Measurements from ENCODE around the gene GOLM1.

GRCh38 chr9:86022687-86023266, 76.6 kb downstream of the GOLM1 start:
- TF ChIP-seq, protein P1, sequence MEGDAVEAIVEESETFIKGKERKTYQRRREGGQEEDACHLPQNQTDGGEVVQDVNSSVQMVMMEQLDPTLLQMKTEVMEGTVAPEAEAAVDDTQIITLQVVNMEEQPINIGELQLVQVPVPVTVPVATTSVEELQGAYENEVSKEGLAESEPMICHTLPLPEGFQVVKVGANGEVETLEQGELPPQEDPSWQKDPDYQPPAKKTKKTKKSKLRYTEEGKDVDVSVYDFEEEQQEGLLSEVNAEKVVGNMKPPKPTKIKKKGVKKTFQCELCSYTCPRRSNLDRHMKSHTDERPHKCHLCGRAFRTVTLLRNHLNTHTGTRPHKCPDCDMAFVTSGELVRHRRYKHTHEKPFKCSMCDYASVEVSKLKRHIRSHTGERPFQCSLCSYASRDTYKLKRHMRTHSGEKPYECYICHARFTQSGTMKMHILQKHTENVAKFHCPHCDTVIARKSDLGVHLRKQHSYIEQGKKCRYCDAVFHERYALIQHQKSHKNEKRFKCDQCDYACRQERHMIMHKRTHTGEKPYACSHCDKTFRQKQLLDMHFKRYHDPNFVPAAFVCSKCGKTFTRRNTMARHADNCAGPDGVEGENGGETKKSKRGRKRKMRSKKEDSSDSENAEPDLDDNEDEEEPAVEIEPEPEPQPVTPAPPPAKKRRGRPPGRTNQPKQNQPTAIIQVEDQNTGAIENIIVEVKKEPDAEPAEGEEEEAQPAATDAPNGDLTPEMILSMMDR (tag by site-specific recombination; IDR thresholded peaks at IDR 0.05): no peak
- TF ChIP-seq, protein P2, sequence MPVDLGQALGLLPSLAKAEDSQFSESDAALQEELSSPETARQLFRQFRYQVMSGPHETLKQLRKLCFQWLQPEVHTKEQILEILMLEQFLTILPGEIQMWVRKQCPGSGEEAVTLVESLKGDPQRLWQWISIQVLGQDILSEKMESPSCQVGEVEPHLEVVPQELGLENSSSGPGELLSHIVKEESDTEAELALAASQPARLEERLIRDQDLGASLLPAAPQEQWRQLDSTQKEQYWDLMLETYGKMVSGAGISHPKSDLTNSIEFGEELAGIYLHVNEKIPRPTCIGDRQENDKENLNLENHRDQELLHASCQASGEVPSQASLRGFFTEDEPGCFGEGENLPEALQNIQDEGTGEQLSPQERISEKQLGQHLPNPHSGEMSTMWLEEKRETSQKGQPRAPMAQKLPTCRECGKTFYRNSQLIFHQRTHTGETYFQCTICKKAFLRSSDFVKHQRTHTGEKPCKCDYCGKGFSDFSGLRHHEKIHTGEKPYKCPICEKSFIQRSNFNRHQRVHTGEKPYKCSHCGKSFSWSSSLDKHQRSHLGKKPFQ (tag by site-specific recombination; IDR thresholded peaks at IDR 0.05): no peak
- TF ChIP-seq ZBTB21 (tag by site-specific recombination; IDR thresholded peaks at IDR 0.05): no peak
- TF ChIP-seq, protein P3, sequence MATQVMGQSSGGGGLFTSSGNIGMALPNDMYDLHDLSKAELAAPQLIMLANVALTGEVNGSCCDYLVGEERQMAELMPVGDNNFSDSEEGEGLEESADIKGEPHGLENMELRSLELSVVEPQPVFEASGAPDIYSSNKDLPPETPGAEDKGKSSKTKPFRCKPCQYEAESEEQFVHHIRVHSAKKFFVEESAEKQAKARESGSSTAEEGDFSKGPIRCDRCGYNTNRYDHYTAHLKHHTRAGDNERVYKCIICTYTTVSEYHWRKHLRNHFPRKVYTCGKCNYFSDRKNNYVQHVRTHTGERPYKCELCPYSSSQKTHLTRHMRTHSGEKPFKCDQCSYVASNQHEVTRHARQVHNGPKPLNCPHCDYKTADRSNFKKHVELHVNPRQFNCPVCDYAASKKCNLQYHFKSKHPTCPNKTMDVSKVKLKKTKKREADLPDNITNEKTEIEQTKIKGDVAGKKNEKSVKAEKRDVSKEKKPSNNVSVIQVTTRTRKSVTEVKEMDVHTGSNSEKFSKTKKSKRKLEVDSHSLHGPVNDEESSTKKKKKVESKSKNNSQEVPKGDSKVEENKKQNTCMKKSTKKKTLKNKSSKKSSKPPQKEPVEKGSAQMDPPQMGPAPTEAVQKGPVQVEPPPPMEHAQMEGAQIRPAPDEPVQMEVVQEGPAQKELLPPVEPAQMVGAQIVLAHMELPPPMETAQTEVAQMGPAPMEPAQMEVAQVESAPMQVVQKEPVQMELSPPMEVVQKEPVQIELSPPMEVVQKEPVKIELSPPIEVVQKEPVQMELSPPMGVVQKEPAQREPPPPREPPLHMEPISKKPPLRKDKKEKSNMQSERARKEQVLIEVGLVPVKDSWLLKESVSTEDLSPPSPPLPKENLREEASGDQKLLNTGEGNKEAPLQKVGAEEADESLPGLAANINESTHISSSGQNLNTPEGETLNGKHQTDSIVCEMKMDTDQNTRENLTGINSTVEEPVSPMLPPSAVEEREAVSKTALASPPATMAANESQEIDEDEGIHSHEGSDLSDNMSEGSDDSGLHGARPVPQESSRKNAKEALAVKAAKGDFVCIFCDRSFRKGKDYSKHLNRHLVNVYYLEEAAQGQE (tag by site-specific recombination; IDR thresholded peaks at IDR 0.05): no peak
- no peak for TF ChIP-seq ZBTB49 (tag by site-specific recombination; IDR thresholded peaks at IDR 0.05; ENCODE audit: low read depth)
- no peak for TF ChIP-seq ZNF404 (tag by site-specific recombination; IDR thresholded peaks at IDR 0.05)
- TF ChIP-seq YY1 (tag by site-specific recombination; IDR thresholded peaks at IDR 0.05): no peak
- no peak for TF ChIP-seq ZNF24 (tag by site-specific recombination; IDR thresholded peaks at IDR 0.05)
- TF ChIP-seq, protein P4, sequence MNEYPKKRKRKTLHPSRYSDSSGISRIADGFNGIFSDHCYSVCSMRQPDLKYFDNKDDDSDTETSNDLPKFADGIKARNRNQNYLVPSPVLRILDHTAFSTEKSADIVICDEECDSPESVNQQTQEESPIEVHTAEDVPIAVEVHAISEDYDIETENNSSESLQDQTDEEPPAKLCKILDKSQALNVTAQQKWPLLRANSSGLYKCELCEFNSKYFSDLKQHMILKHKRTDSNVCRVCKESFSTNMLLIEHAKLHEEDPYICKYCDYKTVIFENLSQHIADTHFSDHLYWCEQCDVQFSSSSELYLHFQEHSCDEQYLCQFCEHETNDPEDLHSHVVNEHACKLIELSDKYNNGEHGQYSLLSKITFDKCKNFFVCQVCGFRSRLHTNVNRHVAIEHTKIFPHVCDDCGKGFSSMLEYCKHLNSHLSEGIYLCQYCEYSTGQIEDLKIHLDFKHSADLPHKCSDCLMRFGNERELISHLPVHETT (tag by site-specific recombination; IDR thresholded peaks at IDR 0.05): no peak
- TF ChIP-seq HOXC10 (CRISPR knock-in tag; IDR thresholded peaks at IDR 0.05): no peak
- no peak for TF ChIP-seq ZBTB7A (tag by site-specific recombination; IDR thresholded peaks at IDR 0.05; ENCODE audit: low read depth)
- TF ChIP-seq ZNF398 (tag by site-specific recombination; IDR thresholded peaks at IDR 0.05): no peak

All from HEK293 (cell line).